H1 (cell line): ENCODE results near the gene ZBTB20. TPM values are rescaled to one million over a fixed set of nuclear protein-coding genes. Genes with fewer than 3 reads are reported as not detected.

Source experiments
- CTCF ChIA-PET: fragments of 300-600 bp; sonication (Branson Sonifier 250); formaldehyde crosslinking; loops from one replicate; lab custom pipeline; 2021; ENCODE audit not compliant: partially characterized antibody; lab: Charles Lee
- POLR2A ChIA-PET: fragments of 300-600 bp; sonication (Branson Sonifier 250); formaldehyde crosslinking; loops from one replicate; lab custom pipeline; 2021; ENCODE audit warnings: inconsistent platforms; ENCODE audit not compliant: partially characterized antibody; lab: Charles Lee
- DNase-seq, 2 experiments: peaks; one replicate each; pipeline versions ENCODE4 v3.0.0 to v3.0.0-alpha.2; 2010 to 2022; ENCODE audit warnings: low spot score in 2 of 2, low read depth in 1 of 2, mixed read lengths in 1 of 2
- FAIRE-seq: peaks from 2 replicates; lab custom pipeline; 2011; peaks lifted over from hg19 to GRCh38; lab: Jason Lieb, UNC
- H2AFZ ChIP-seq: 2 replicates; pipeline ENCODE4 v1.8.1; 2012; ENCODE audit warnings: low read length, inconsistent platforms
- H2AK5ac ChIP-seq: 2 replicates; pipeline ENCODE4 v1.6.1; 2013; ENCODE audit warnings: low read depth, low read length
- H2BK120ac ChIP-seq: replicated peaks from 2 replicates; pipeline ENCODE3; 2013; ENCODE audit warnings: low read depth, low read length, inconsistent platforms
- H2BK12ac ChIP-seq: 2 replicates; pipeline ENCODE4 v1.6.1; 2013; ENCODE audit warnings: low read depth, low read length
- H2BK15ac ChIP-seq: 2 replicates; pipeline ENCODE4 v1.6.1; 2013; ENCODE audit warnings: low read length
- H2BK20ac ChIP-seq: 2 replicates; pipeline ENCODE4 v1.6.1; 2013; ENCODE audit warnings: low read length
- H2BK5ac ChIP-seq: 2 replicates; pipeline ENCODE4 v1.6.1; 2013; ENCODE audit warnings: low read depth, low read length
- H3K14ac ChIP-seq: 2 replicates; pipeline ENCODE4 v1.6.1; 2013; ENCODE audit warnings: inconsistent platforms; ENCODE audit not compliant: insufficient read length
- H3K18ac ChIP-seq: 2 replicates; pipeline ENCODE4 v1.6.1; 2013; ENCODE audit warnings: low read length; ENCODE audit errors: extremely low read depth
- H3K23ac ChIP-seq: 2 replicates; pipeline ENCODE4 v1.6.1; 2013; ENCODE audit warnings: inconsistent platforms; ENCODE audit not compliant: insufficient read length
- H3K23me2 ChIP-seq: 2 replicates; pipeline ENCODE4 v1.6.1; 2013; ENCODE audit warnings: low read depth, low read length
- H3K27ac ChIP-seq: 2 replicates; pipeline ENCODE4 v1.6.1; 2011; ENCODE audit warnings: low read depth, low read length, inconsistent platforms
- H3K27me3 ChIP-seq, 4 experiments: replicated peaks in 1 of 4; 1 replicate in 1 of 4; 2 replicates in 3 of 4; pipeline versions ENCODE4 v1.6.1 to v1.8.1; 2011 to 2013; ENCODE audit warnings: low read length in 3 of 4, mild to moderate bottlenecking in 3 of 4, inconsistent platforms in 2 of 4, mixed read lengths in 2 of 4, moderate library complexity in 1 of 4; ENCODE audit not compliant: control insufficient read depth in 3 of 4, insufficient read depth in 3 of 4; ENCODE audit errors: extremely low read depth in 1 of 4
- H3K36me3 ChIP-seq, 4 experiments: 2 replicates each; pipeline versions ENCODE4 v1.6.1 to v1.8.1; 2011 to 2013; ENCODE audit warnings: mild to moderate bottlenecking in 4 of 4, low read length in 3 of 4, moderate library complexity in 2 of 4, control low read depth in 1 of 4, inconsistent platforms in 1 of 4; ENCODE audit not compliant: insufficient read depth in 4 of 4, control insufficient read depth in 2 of 4
- H3K4ac ChIP-seq: replicated peaks from 2 replicates; pipeline ENCODE3; 2013; ENCODE audit warnings: low read length, low read depth, mixed read lengths, inconsistent platforms; ENCODE audit not compliant: insufficient read length
- H3K4me1 ChIP-seq, 4 experiments: replicated peaks in 1 of 4; 1 replicate in 1 of 4; 2 replicates in 3 of 4; pipeline versions ENCODE4 v1.6.1 to v1.8.1; 2011 to 2013; ENCODE audit warnings: low read length in 3 of 4, inconsistent platforms in 2 of 4, mixed read lengths in 1 of 4; ENCODE audit not compliant: insufficient read depth in 4 of 4, control insufficient read depth in 3 of 4
- H3K4me2 ChIP-seq, 2 experiments: 2 replicates each; pipeline versions ENCODE4 v1.6.1 to v1.8.1; 2011 to 2013; ENCODE audit warnings: low read depth in 2 of 2, low read length in 2 of 2, control low read depth in 1 of 2, inconsistent platforms in 1 of 2, mild to moderate bottlenecking in 1 of 2; ENCODE audit not compliant: insufficient read depth in 1 of 2
- H3K4me3 ChIP-seq, 4 experiments: fragments of 200-600, 300-600 bp in 1 of 4; sonication (generic), shearing (Covaris generic), sonication (Bioruptor Twin) in 1 of 4; 2 replicates each; pipeline versions ENCODE4 v1.5.1 to v1.8.1; 2011 to 2016; ENCODE audit warnings: low read length in 4 of 4, low read depth in 3 of 4, control low read depth in 2 of 4, inconsistent platforms in 2 of 4, mild to moderate bottlenecking in 2 of 4, mixed read lengths in 1 of 4, moderate library complexity in 1 of 4; ENCODE audit not compliant: insufficient read depth in 2 of 4; ENCODE audit errors: extremely low read depth in 1 of 4
- H3K56ac ChIP-seq: replicated peaks from 2 replicates; pipeline ENCODE3; 2013; ENCODE audit warnings: low read depth, mild to moderate bottlenecking, mixed read lengths, low read length, inconsistent platforms; ENCODE audit not compliant: insufficient read length
- H3K79me1 ChIP-seq: 2 replicates; pipeline ENCODE4 v1.6.1; 2013; ENCODE audit warnings: low read depth, low read length, control low read depth
- H3K79me2 ChIP-seq, 2 experiments: 2 replicates each; pipeline versions ENCODE4 v1.6.1 to v1.8.1; 2012 to 2013; ENCODE audit warnings: low read length in 2 of 2, mild to moderate bottlenecking in 2 of 2, inconsistent platforms in 1 of 2; ENCODE audit not compliant: insufficient read depth in 2 of 2, control insufficient read depth in 1 of 2
- H3K9ac ChIP-seq, 4 experiments: replicated peaks in 1 of 4; 1 replicate in 1 of 4; 2 replicates in 3 of 4; pipeline versions ENCODE4 v1.6.1 to v1.8.1; 2011 to 2013; ENCODE audit warnings: low read depth in 3 of 4, low read length in 3 of 4, control low read depth in 2 of 4, mild to moderate bottlenecking in 2 of 4, moderate library complexity in 2 of 4, inconsistent platforms in 1 of 4; ENCODE audit errors: extremely low read depth in 1 of 4
- H3K9me3 ChIP-seq, 2 experiments: 2 replicates each; pipeline versions ENCODE4 v1.6.1 to v1.8.1; 2012 to 2013; ENCODE audit warnings: mild to moderate bottlenecking in 2 of 2, moderate library complexity in 2 of 2, control low read depth in 1 of 2, inconsistent platforms in 1 of 2, low read depth in 1 of 2, low read length in 1 of 2, mixed read lengths in 1 of 2; ENCODE audit not compliant: insufficient read depth in 2 of 2
- H4K20me1 ChIP-seq, 2 experiments: replicated peaks in 1 of 2; 2 replicates each; pipeline versions ENCODE3 to v1.8.1; 2011 to 2013; ENCODE audit warnings: inconsistent platforms in 2 of 2, low read length in 2 of 2, mild to moderate bottlenecking in 1 of 2; ENCODE audit not compliant: insufficient read depth in 2 of 2, control insufficient read depth in 1 of 2
- H4K5ac ChIP-seq: 2 replicates; pipeline ENCODE4 v1.6.1; 2013; ENCODE audit warnings: low read length, low read depth, mixed read lengths, inconsistent platforms; ENCODE audit not compliant: insufficient read length
- H4K8ac ChIP-seq: 2 replicates; pipeline ENCODE4 v1.8.0; 2013; ENCODE audit warnings: mild to moderate bottlenecking, moderate library complexity, low read length, inconsistent platforms; ENCODE audit not compliant: insufficient read depth; ENCODE audit errors: extremely low read depth
- H4K91ac ChIP-seq: replicated peaks from 2 replicates; pipeline ENCODE3; 2013; ENCODE audit warnings: low read length, mixed read lengths, inconsistent platforms; ENCODE audit not compliant: insufficient read length
- CBX8 ChIP-seq: fragments of 300-800, 300-1000 bp; sonication (generic); IDR thresholded peaks from 2 replicates; pipeline ENCODE4 v1.7.1; 2016; ENCODE audit warnings: low read depth, low read length, borderline replicate concordance
- CREB1 ChIP-seq: IDR thresholded peaks from 2 replicates; pipeline ENCODE4 v1.6.1; 2012; ENCODE audit warnings: inconsistent platforms
- GTF2F1 ChIP-seq: IDR thresholded peaks from 2 replicates; pipeline ENCODE4 v1.6.1; 2012; ENCODE audit warnings: low read depth, low read length, improper control_type of control experiment, borderline replicate concordance
- HDAC2 ChIP-seq, 2 experiments: fragments of 300-600 bp in 1 of 2; sonication (generic) in 1 of 2; IDR thresholded peaks; 2 replicates each; pipeline ENCODE4 v1.6.1; 2011 to 2012; ENCODE audit warnings: low read depth in 2 of 2, low read length in 2 of 2, mild to moderate bottlenecking in 2 of 2, moderate library complexity in 2 of 2, borderline replicate concordance in 1 of 2, inconsistent platforms in 1 of 2
- NRF1 ChIP-seq: IDR thresholded peaks from 2 replicates; pipeline ENCODE4 v1.6.1; 2011; ENCODE audit warnings: mild to moderate bottlenecking, low read depth, low read length, improper control_type of control experiment
- RBBP5 ChIP-seq: IDR thresholded peaks from 2 replicates; pipeline ENCODE4 v1.7.1; 2012; ENCODE audit warnings: low read depth, mild to moderate bottlenecking, inconsistent platforms, low read length, moderate library complexity, borderline replicate concordance
- RNF2 ChIP-seq: fragments of 200-900, 300-1000 bp; sonication (generic); IDR thresholded peaks from 2 replicates; pipeline ENCODE4 v1.7.1; 2016; ENCODE audit warnings: borderline replicate concordance, low read depth, mild to moderate bottlenecking, antibody characterized with exemption, low read length; ENCODE audit not compliant: poor library complexity, severe bottlenecking; ENCODE audit errors: missing control alignments
- SAP30 ChIP-seq: fragments of 300-600 bp; sonication (generic); IDR thresholded peaks from 2 replicates; pipeline ENCODE4 v1.7.1; 2012; ENCODE audit warnings: low read length, moderate library complexity, mild to moderate bottlenecking, inconsistent platforms; ENCODE audit not compliant: insufficient read depth, insufficient replicate concordance
- SP1 ChIP-seq: IDR thresholded peaks from 2 replicates; pipeline ENCODE4 v1.6.1; 2011; ENCODE audit warnings: low read depth, low read length
- SUZ12 ChIP-seq: fragments of 200-600 bp; sonication (generic); IDR thresholded peaks from 2 replicates; pipeline ENCODE4 v1.6.1; 2012; ENCODE audit warnings: mild to moderate bottlenecking, inconsistent platforms, low read length, moderate library complexity, mixed read lengths
- YY1 ChIP-seq: IDR thresholded peaks from 2 replicates; pipeline ENCODE4 v1.6.1; 2011; ENCODE audit warnings: low read depth, mild to moderate bottlenecking, low read length
- WGBS, 2 experiments: shearing (Covaris generic) in 1 of 2; methylation state at CpG; one replicate each; pipeline versions ENCODE4 v1.1.6 to v1.1.7; 2013 to 2015; ENCODE audit warnings: low lambda C conversion rate in 2 of 2, mixed read lengths in 2 of 2, inconsistent platforms in 1 of 2, low coverage in 1 of 2, missing lambda C conversion rate in 1 of 2; ENCODE audit not compliant: insufficient replicate concordance in 2 of 2, insufficient coverage in 1 of 2, insufficient read length in 1 of 2; ENCODE audit errors: extremely low coverage in 1 of 2, missing lambda C conversion rate in 1 of 2; 5-methylcytosine and 5-hydroxymethylcytosine counted together
- polyA plus RNA-seq, 7 experiments: library from polyadenylated mRNA; depleted of rRNA in 3 of 7; stranded (reverse) in 5 of 7; unstranded in 2 of 7; fragments of >200 nt in 5 of 7; fragments of 200-250 nt in 2 of 7; gene quantifications; 1 replicate in 5 of 7; 2 replicates in 1 of 7; 4 replicates in 1 of 7; pipeline versions ENCODE4 v1.2.1 to v1.2.3, GENCODE V29; 2011 to 2013; ENCODE audit warnings: missing spikeins in 2 of 7, mixed read lengths in 2 of 7
- total RNA-seq: library from RNA; stranded (reverse); fragmentation: NEBNext Ultra II Directional; extraction: Animal tissue kit (Norgen Biotek cat#: 25700); gene quantifications from 2 replicates; pipeline ENCODE4 v1.2.1, GENCODE V29; 2021
- TF ChIP-seq, protein P1 (sequence below): IDR thresholded peaks from 2 replicates; pipeline ENCODE4 v1.6.1; 2012; ENCODE audit warnings: inconsistent platforms

Gene ZBTB20
- total and polyA plus RNA-seq, 2 of the 8 experiments (the other 6 are each of a cell fraction or from before 2014, with no cell fraction given) = 0.35 to 1.3 TPM

DNA sequence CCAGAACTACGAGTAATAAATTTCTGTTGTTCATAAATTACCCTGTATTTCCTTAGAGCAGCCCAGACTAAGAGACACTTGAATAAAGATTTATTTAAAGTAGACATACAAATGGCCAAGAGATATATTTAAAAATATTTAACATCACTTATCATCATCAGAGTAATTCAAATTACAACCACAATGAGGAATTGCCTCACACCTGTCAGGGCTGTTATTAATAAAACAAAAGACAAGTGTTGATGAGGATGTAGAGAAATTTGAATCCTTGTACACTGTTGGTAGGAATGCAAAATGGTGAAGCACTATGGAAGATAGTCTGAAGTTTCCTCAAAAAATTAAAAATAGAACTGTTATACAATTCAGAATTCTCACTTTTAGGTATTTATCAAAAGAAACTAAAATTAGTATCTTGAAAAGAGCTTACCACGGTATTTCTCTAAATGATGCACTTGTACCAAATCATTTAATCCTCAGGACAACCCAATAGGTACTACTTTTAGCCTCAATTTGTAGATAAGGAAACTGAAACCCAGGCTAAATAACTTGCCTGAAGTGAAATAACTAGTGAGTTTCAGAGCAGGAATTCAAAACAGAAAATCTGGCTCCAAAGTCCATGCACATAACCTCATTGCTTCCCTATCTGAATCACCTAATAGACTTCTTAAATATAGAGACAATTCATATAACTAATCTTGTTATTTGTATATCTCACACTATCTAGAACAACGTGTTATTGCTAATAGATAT, 69.4 kb downstream of the ZBTB20 start:
- no peak overlapping the region for H4K5ac ChIP-seq
- H3K9me3 ChIP-seq = no peaks in the 10 kb centered on the region
- no peak overlapping the region for H3K4ac ChIP-seq
- H3K4me2 ChIP-seq = no peak overlapping the region
- H4K20me1 ChIP-seq = no peaks in the 10 kb centered on the region
- H2BK15ac ChIP-seq = no peak overlapping the region
- CTCF ChIA-PET = interaction anchor here (0.6 to 1.8 kb wide), 6 partner anchors 9 to 1644 kb away, joined by 3 to 6 read pairs (median 4); no protein-coding TSS in a partner anchor
- WGBS, 2 experiments = 87% methylated on average over 3 of the region's 3 CpGs; no CpG with 5 or more reads in 1 of the 2 experiments
- H4K91ac ChIP-seq = no peak overlapping the region
- H3K18ac ChIP-seq = no peak overlapping the region
- no peak overlapping the region for H2BK5ac ChIP-seq
- FAIRE-seq (no peak), DNase-seq (no peak)
- H3K79me2 ChIP-seq = no peaks in the 10 kb centered on the region
- no peak overlapping the region for H2AK5ac ChIP-seq
- no peaks in the 10 kb centered on the region for H3K23me2 ChIP-seq
- H2BK12ac ChIP-seq = no peak overlapping the region
- H3K56ac ChIP-seq = no peak overlapping the region
- H3K27me3 ChIP-seq = no peaks in the 10 kb centered on the region
- POLR2A ChIA-PET = no interaction called here
- H2AFZ ChIP-seq = no peak overlapping the region
- H4K8ac ChIP-seq = no peak overlapping the region
- no peak overlapping the region for H2BK20ac ChIP-seq
- H3K79me1 ChIP-seq = no peaks in the 10 kb centered on the region
- no peaks in the 10 kb centered on the region for H3K4me1 ChIP-seq
- H2BK120ac ChIP-seq = no peak overlapping the region
- H3K36me3 ChIP-seq = no peaks in the 10 kb centered on the region
- no peak overlapping the region for H3K14ac ChIP-seq
- H3K27ac ChIP-seq = no peak overlapping the region
- H3K23ac ChIP-seq = no peak overlapping the region
- no peak overlapping the region for H3K4me3 ChIP-seq
- H3K9ac ChIP-seq = no peak overlapping the region
- TF ChIP-seq HDAC2 (IDR thresholded peaks at IDR 0.05; ENCODE audit: borderline replicate concordance in 1 of 2, low read depth in 2 of 2, low read length in 2 of 2) (no peak), SAP30 (no peak), RBBP5 (no peak), CBX8 (no peak), NRF1 (no peak), RNF2 (no peak), GTF2F1 (no peak), CREB1 (no peak), SUZ12 (no peak), SP1 (no peak), YY1 (no peak)
- TF ChIP-seq, protein P1, sequence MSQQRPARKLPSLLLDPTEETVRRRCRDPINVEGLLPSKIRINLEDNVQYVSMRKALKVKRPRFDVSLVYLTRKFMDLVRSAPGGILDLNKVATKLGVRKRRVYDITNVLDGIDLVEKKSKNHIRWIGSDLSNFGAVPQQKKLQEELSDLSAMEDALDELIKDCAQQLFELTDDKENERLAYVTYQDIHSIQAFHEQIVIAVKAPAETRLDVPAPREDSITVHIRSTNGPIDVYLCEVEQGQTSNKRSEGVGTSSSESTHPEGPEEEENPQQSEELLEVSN = no peak
